H1 (cell line): ENCODE results near the gene CNNM2. TPM values are rescaled to one million over a fixed set of nuclear protein-coding genes. Genes with fewer than 3 reads are reported as not detected.

Source experiments
- CTCF ChIA-PET: fragments of 300-600 bp; sonication (Branson Sonifier 250); formaldehyde crosslinking; loops from one replicate; lab custom pipeline; 2021; ENCODE audit not compliant: partially characterized antibody; lab: Charles Lee
- POLR2A ChIA-PET: fragments of 300-600 bp; sonication (Branson Sonifier 250); formaldehyde crosslinking; loops from one replicate; lab custom pipeline; 2021; ENCODE audit warnings: inconsistent platforms; ENCODE audit not compliant: partially characterized antibody; lab: Charles Lee
- DNase-seq, 2 experiments: peaks; one replicate each; pipeline versions ENCODE4 v3.0.0 to v3.0.0-alpha.2; 2010 to 2022; ENCODE audit warnings: low spot score in 2 of 2, low read depth in 1 of 2, mixed read lengths in 1 of 2
- FAIRE-seq: peaks from 2 replicates; lab custom pipeline; 2011; peaks lifted over from hg19 to GRCh38; lab: Jason Lieb, UNC
- H2AFZ ChIP-seq: 2 replicates; pipeline ENCODE4 v1.8.1; 2012; ENCODE audit warnings: low read length, inconsistent platforms
- H2AK5ac ChIP-seq: 2 replicates; pipeline ENCODE4 v1.6.1; 2013; ENCODE audit warnings: low read depth, low read length
- H2BK120ac ChIP-seq: replicated peaks from 2 replicates; pipeline ENCODE3; 2013; ENCODE audit warnings: low read depth, low read length, inconsistent platforms
- H2BK12ac ChIP-seq: 2 replicates; pipeline ENCODE4 v1.6.1; 2013; ENCODE audit warnings: low read depth, low read length
- H2BK15ac ChIP-seq: 2 replicates; pipeline ENCODE4 v1.6.1; 2013; ENCODE audit warnings: low read length
- H2BK20ac ChIP-seq: 2 replicates; pipeline ENCODE4 v1.6.1; 2013; ENCODE audit warnings: low read length
- H2BK5ac ChIP-seq: 2 replicates; pipeline ENCODE4 v1.6.1; 2013; ENCODE audit warnings: low read depth, low read length
- H3K14ac ChIP-seq: 2 replicates; pipeline ENCODE4 v1.6.1; 2013; ENCODE audit warnings: inconsistent platforms; ENCODE audit not compliant: insufficient read length
- H3K18ac ChIP-seq: 2 replicates; pipeline ENCODE4 v1.6.1; 2013; ENCODE audit warnings: low read length; ENCODE audit errors: extremely low read depth
- H3K23ac ChIP-seq: 2 replicates; pipeline ENCODE4 v1.6.1; 2013; ENCODE audit warnings: inconsistent platforms; ENCODE audit not compliant: insufficient read length
- H3K23me2 ChIP-seq: 2 replicates; pipeline ENCODE4 v1.6.1; 2013; ENCODE audit warnings: low read depth, low read length
- H3K27ac ChIP-seq: 2 replicates; pipeline ENCODE4 v1.6.1; 2011; ENCODE audit warnings: low read depth, low read length, inconsistent platforms
- H3K27me3 ChIP-seq, 4 experiments: replicated peaks in 1 of 4; 1 replicate in 1 of 4; 2 replicates in 3 of 4; pipeline versions ENCODE4 v1.6.1 to v1.8.1; 2011 to 2013; ENCODE audit warnings: low read length in 3 of 4, mild to moderate bottlenecking in 3 of 4, inconsistent platforms in 2 of 4, mixed read lengths in 2 of 4, moderate library complexity in 1 of 4; ENCODE audit not compliant: control insufficient read depth in 3 of 4, insufficient read depth in 3 of 4; ENCODE audit errors: extremely low read depth in 1 of 4
- H3K36me3 ChIP-seq, 4 experiments: 2 replicates each; pipeline versions ENCODE4 v1.6.1 to v1.8.1; 2011 to 2013; ENCODE audit warnings: mild to moderate bottlenecking in 4 of 4, low read length in 3 of 4, moderate library complexity in 2 of 4, control low read depth in 1 of 4, inconsistent platforms in 1 of 4; ENCODE audit not compliant: insufficient read depth in 4 of 4, control insufficient read depth in 2 of 4
- H3K4ac ChIP-seq: replicated peaks from 2 replicates; pipeline ENCODE3; 2013; ENCODE audit warnings: low read length, low read depth, mixed read lengths, inconsistent platforms; ENCODE audit not compliant: insufficient read length
- H3K4me1 ChIP-seq, 4 experiments: replicated peaks in 1 of 4; 1 replicate in 1 of 4; 2 replicates in 3 of 4; pipeline versions ENCODE4 v1.6.1 to v1.8.1; 2011 to 2013; ENCODE audit warnings: low read length in 3 of 4, inconsistent platforms in 2 of 4, mixed read lengths in 1 of 4; ENCODE audit not compliant: insufficient read depth in 4 of 4, control insufficient read depth in 3 of 4
- H3K4me2 ChIP-seq, 2 experiments: 2 replicates each; pipeline versions ENCODE4 v1.6.1 to v1.8.1; 2011 to 2013; ENCODE audit warnings: low read depth in 2 of 2, low read length in 2 of 2, control low read depth in 1 of 2, inconsistent platforms in 1 of 2, mild to moderate bottlenecking in 1 of 2; ENCODE audit not compliant: insufficient read depth in 1 of 2
- H3K4me3 ChIP-seq, 4 experiments: fragments of 200-600, 300-600 bp in 1 of 4; sonication (generic), shearing (Covaris generic), sonication (Bioruptor Twin) in 1 of 4; 2 replicates each; pipeline versions ENCODE4 v1.5.1 to v1.8.1; 2011 to 2016; ENCODE audit warnings: low read length in 4 of 4, low read depth in 3 of 4, control low read depth in 2 of 4, inconsistent platforms in 2 of 4, mild to moderate bottlenecking in 2 of 4, mixed read lengths in 1 of 4, moderate library complexity in 1 of 4; ENCODE audit not compliant: insufficient read depth in 2 of 4; ENCODE audit errors: extremely low read depth in 1 of 4
- H3K56ac ChIP-seq: replicated peaks from 2 replicates; pipeline ENCODE3; 2013; ENCODE audit warnings: low read depth, mild to moderate bottlenecking, mixed read lengths, low read length, inconsistent platforms; ENCODE audit not compliant: insufficient read length
- H3K79me1 ChIP-seq: 2 replicates; pipeline ENCODE4 v1.6.1; 2013; ENCODE audit warnings: low read depth, low read length, control low read depth
- H3K79me2 ChIP-seq, 2 experiments: 2 replicates each; pipeline versions ENCODE4 v1.6.1 to v1.8.1; 2012 to 2013; ENCODE audit warnings: low read length in 2 of 2, mild to moderate bottlenecking in 2 of 2, inconsistent platforms in 1 of 2; ENCODE audit not compliant: insufficient read depth in 2 of 2, control insufficient read depth in 1 of 2
- H3K9ac ChIP-seq, 4 experiments: replicated peaks in 1 of 4; 1 replicate in 1 of 4; 2 replicates in 3 of 4; pipeline versions ENCODE4 v1.6.1 to v1.8.1; 2011 to 2013; ENCODE audit warnings: low read depth in 3 of 4, low read length in 3 of 4, control low read depth in 2 of 4, mild to moderate bottlenecking in 2 of 4, moderate library complexity in 2 of 4, inconsistent platforms in 1 of 4; ENCODE audit errors: extremely low read depth in 1 of 4
- H3K9me3 ChIP-seq, 2 experiments: 2 replicates each; pipeline versions ENCODE4 v1.6.1 to v1.8.1; 2012 to 2013; ENCODE audit warnings: mild to moderate bottlenecking in 2 of 2, moderate library complexity in 2 of 2, control low read depth in 1 of 2, inconsistent platforms in 1 of 2, low read depth in 1 of 2, low read length in 1 of 2, mixed read lengths in 1 of 2; ENCODE audit not compliant: insufficient read depth in 2 of 2
- H4K20me1 ChIP-seq, 2 experiments: replicated peaks in 1 of 2; 2 replicates each; pipeline versions ENCODE3 to v1.8.1; 2011 to 2013; ENCODE audit warnings: inconsistent platforms in 2 of 2, low read length in 2 of 2, mild to moderate bottlenecking in 1 of 2; ENCODE audit not compliant: insufficient read depth in 2 of 2, control insufficient read depth in 1 of 2
- H4K5ac ChIP-seq: 2 replicates; pipeline ENCODE4 v1.6.1; 2013; ENCODE audit warnings: low read length, low read depth, mixed read lengths, inconsistent platforms; ENCODE audit not compliant: insufficient read length
- H4K8ac ChIP-seq: 2 replicates; pipeline ENCODE4 v1.8.0; 2013; ENCODE audit warnings: mild to moderate bottlenecking, moderate library complexity, low read length, inconsistent platforms; ENCODE audit not compliant: insufficient read depth; ENCODE audit errors: extremely low read depth
- H4K91ac ChIP-seq: replicated peaks from 2 replicates; pipeline ENCODE3; 2013; ENCODE audit warnings: low read length, mixed read lengths, inconsistent platforms; ENCODE audit not compliant: insufficient read length
- BCL11A ChIP-seq, 2 experiments: IDR thresholded peaks; one replicate each; pipeline ENCODE4 v1.6.1; 2011; ENCODE audit warnings: low read depth in 2 of 2, low read length in 2 of 2, mild to moderate bottlenecking in 2 of 2
- POLR2AphosphoS5 ChIP-seq: IDR thresholded peaks from 2 replicates; pipeline ENCODE4 v1.6.1; 2011; ENCODE audit warnings: low read depth, low read length
- RXRA ChIP-seq: IDR thresholded peaks from 2 replicates; pipeline ENCODE4 v1.6.1; 2011; ENCODE audit warnings: low read depth, mild to moderate bottlenecking, low read length, moderate library complexity; ENCODE audit not compliant: insufficient read depth
- SAP30 ChIP-seq: fragments of 300-600 bp; sonication (generic); IDR thresholded peaks from 2 replicates; pipeline ENCODE4 v1.7.1; 2012; ENCODE audit warnings: low read length, moderate library complexity, mild to moderate bottlenecking, inconsistent platforms; ENCODE audit not compliant: insufficient read depth, insufficient replicate concordance
- TEAD4 ChIP-seq: IDR thresholded peaks from 2 replicates; pipeline ENCODE4 v1.6.1; 2012; ENCODE audit warnings: low read depth, low read length, inconsistent platforms, mixed read lengths
- ZNF274 ChIP-seq: IDR thresholded peaks from 2 replicates; pipeline ENCODE4 v1.7.0; 2012; ENCODE audit warnings: low read length, borderline replicate concordance; ENCODE audit errors: extremely low read depth
- WGBS, 2 experiments: shearing (Covaris generic) in 1 of 2; methylation state at CpG; one replicate each; pipeline versions ENCODE4 v1.1.6 to v1.1.7; 2013 to 2015; ENCODE audit warnings: low lambda C conversion rate in 2 of 2, mixed read lengths in 2 of 2, inconsistent platforms in 1 of 2, low coverage in 1 of 2, missing lambda C conversion rate in 1 of 2; ENCODE audit not compliant: insufficient replicate concordance in 2 of 2, insufficient coverage in 1 of 2, insufficient read length in 1 of 2; ENCODE audit errors: extremely low coverage in 1 of 2, missing lambda C conversion rate in 1 of 2; 5-methylcytosine and 5-hydroxymethylcytosine counted together
- polyA plus RNA-seq, 7 experiments: library from polyadenylated mRNA; depleted of rRNA in 3 of 7; stranded (reverse) in 5 of 7; unstranded in 2 of 7; fragments of >200 nt in 5 of 7; fragments of 200-250 nt in 2 of 7; gene quantifications; 1 replicate in 5 of 7; 2 replicates in 1 of 7; 4 replicates in 1 of 7; pipeline versions ENCODE4 v1.2.1 to v1.2.3, GENCODE V29; 2011 to 2013; ENCODE audit warnings: missing spikeins in 2 of 7, mixed read lengths in 2 of 7
- total RNA-seq: library from RNA; stranded (reverse); fragmentation: NEBNext Ultra II Directional; extraction: Animal tissue kit (Norgen Biotek cat#: 25700); gene quantifications from 2 replicates; pipeline ENCODE4 v1.2.1, GENCODE V29; 2021

Gene CNNM2
- total and polyA plus RNA-seq, 2 of the 8 experiments (the other 6 are each of a cell fraction or from before 2014, with no cell fraction given): 7.3 to 23.6 TPM

GRCh38 chr10:102985811-102986210, 67.7 kb downstream of the CNNM2 start:
- no peak overlapping the region for H3K9ac ChIP-seq
- no peak overlapping the region for H2BK5ac ChIP-seq
- no peak overlapping the region for H2BK15ac ChIP-seq
- H2BK12ac ChIP-seq: no peak overlapping the region
- no peaks in the 10 kb centered on the region for H3K27me3 ChIP-seq
- H2AK5ac ChIP-seq: no peak overlapping the region
- WGBS, 2 experiments: 89% methylated on average over 1 of the region's 1 CpG; no CpG with 5 or more reads in 1 of the 2 experiments
- no peak for FAIRE-seq
- no peaks in the 10 kb centered on the region for H4K20me1 ChIP-seq
- DNase-seq: no peak
- H2BK120ac ChIP-seq: no peak overlapping the region
- no peak overlapping the region for H3K14ac ChIP-seq
- H3K4ac ChIP-seq: no peak overlapping the region
- TF ChIP-seq RXRA (no peak), POLR2AphosphoS5 (no peak), SAP30 (no peak), TEAD4 (no peak), BCL11A (IDR thresholded peaks at IDR 0.05; ENCODE audit: low read depth in 2 of 2, low read length in 2 of 2) (no peak), ZNF274 (no peak)
- TF ChIP-seq, all 59 proteins: peak for 0
- H3K18ac ChIP-seq: no peak overlapping the region
- H3K79me2 ChIP-seq: no peaks in the 10 kb centered on the region
- no peak overlapping the region for H4K91ac ChIP-seq
- no peaks in the 10 kb centered on the region for H3K4me1 ChIP-seq
- H3K79me1 ChIP-seq: no peaks in the 10 kb centered on the region; the same call in none of the 2 replicates
- H4K8ac ChIP-seq: no peak overlapping the region
- H3K27ac ChIP-seq: no peak overlapping the region
- no peak overlapping the region for H3K56ac ChIP-seq
- H3K23me2 ChIP-seq: no peaks in the 10 kb centered on the region
- no peaks in the 10 kb centered on the region for H3K36me3 ChIP-seq
- H4K5ac ChIP-seq: no peak overlapping the region
- no peak overlapping the region for H3K4me3 ChIP-seq
- no peaks in the 10 kb centered on the region for H3K9me3 ChIP-seq
- ChIA-PET POLR2A (no interaction called here), CTCF (interaction anchor here (0.6 to 1.7 kb wide), 3 partner anchors 9 to 101 kb away, joined by 3 to 5 read pairs (median 4); no protein-coding TSS in a partner anchor)
- no peak overlapping the region for H2AFZ ChIP-seq
- no peak overlapping the region for H3K4me2 ChIP-seq
- no peak overlapping the region for H2BK20ac ChIP-seq
- H3K23ac ChIP-seq: no peak overlapping the region
